Embryonic facial prominence (tissue), 1 donor: Measurements from ENCODE around the gene ECHDC1.
"Not testable (repeated sequence)": the region's sequence is repeated elsewhere in the genome, so short reads cannot be mapped to it uniquely, and the experiment has no call there.

Experiments used
- DNase-seq: peaks from one replicate; pipeline ENCODE4 v3.0.0-alpha.2; 2016; ENCODE audit errors: extremely low spot score

The ECHDC1 gene

GRCh38 chr6:127342296-127342945 is 988 bp downstream of the ECHDC1 start:
- DNase-seq, result no peak

GRCh38 chr6:127341471-127342202 is 1.8 kb downstream of the ECHDC1 start:
- no peak for DNase-seq

GRCh38 chr6:127340171-127340570 is 3.2 kb downstream of the ECHDC1 start:
- DNase-seq, result no peak

GRCh38 chr6:127338936-127339335 is 4.5 kb downstream of the ECHDC1 start:
- DNase-seq, result no peak

- no peak for DNase-seq
These were observed 10.9 kb downstream of the ECHDC1 start for GRCh38 chr6:127332383-127332961.

- not testable (repeated sequence) for DNase-seq
These were observed 12.2 kb downstream of the ECHDC1 start for GRCh38 chr6:127331256-127331655.

- DNase-seq, result no peak
These were observed 15.3 kb downstream of the ECHDC1 start for GRCh38 chr6:127328043-127328609.

GRCh38 chr6:127319686-127320085 is 23.7 kb downstream of the ECHDC1 start:
- DNase-seq, result no peak

GRCh38 chr6:127317388-127318128 is 25.9 kb downstream of the ECHDC1 start:
- DNase-seq, result no peak

GRCh38 chr6:127305741-127306140 is 37.7 kb downstream of the ECHDC1 start:
- DNase-seq, result no peak

- no peak for DNase-seq
These were observed 39.5 kb downstream of the ECHDC1 start for GRCh38 chr6:127303917-127304316.

- DNase-seq, result peak; percentile 38
These were observed 40.4 kb downstream of the ECHDC1 start for GRCh38 chr6:127302728-127303660.

- DNase-seq, result no peak
These were observed 42.2 kb downstream of the ECHDC1 start for GRCh38 chr6:127301199-127301700.

- no peak for DNase-seq
These were observed 43.0 kb downstream of the ECHDC1 start for GRCh38 chr6:127300411-127300810.

GRCh38 chr6:127299522-127300240 is 43.7 kb downstream of the ECHDC1 start:
- DNase-seq, result no peak

GRCh38 chr6:127298475-127298874 is 44.9 kb downstream of the ECHDC1 start:
- DNase-seq, result no peak

- DNase-seq, result no peak
These were observed 45.8 kb downstream of the ECHDC1 start for GRCh38 chr6:127297502-127298070.

- no peak for DNase-seq
These were observed 51.9 kb downstream of the ECHDC1 start for GRCh38 chr6:127291495-127291894.

GRCh38 chr6:127290391-127291265 is 52.8 kb downstream of the ECHDC1 start:
- no peak for DNase-seq
